Subcutaneous adipose tissue (tissue), 4 donors: Measurements from ENCODE around the gene ODR4. TPM values are rescaled to one million over a fixed set of nuclear protein-coding genes. Genes with fewer than 3 reads are reported as not detected.

Experiments
- total RNA-seq, 4 donors: library from RNA; depleted of rRNA; stranded (reverse); fragments of >200 nt; gene quantifications; one replicate each; pipeline ENCODE4 v1.1.0, GENCODE V29; 2016
- TF ChIP-seq, protein P1 (sequence below): fragments of 450-650 bp; IDR thresholded peaks from one replicate; pipeline ENCODE4 v1.5.1; 2016; ENCODE audit warnings: low read depth, mild to moderate bottlenecking, control low read depth, antibody characterized with exemption, moderate library complexity

ODR4 gene
- total RNA-seq, 4 donors from 2014 or later: 22.0 to 31.1 (median 23.7) TPM

DNA sequence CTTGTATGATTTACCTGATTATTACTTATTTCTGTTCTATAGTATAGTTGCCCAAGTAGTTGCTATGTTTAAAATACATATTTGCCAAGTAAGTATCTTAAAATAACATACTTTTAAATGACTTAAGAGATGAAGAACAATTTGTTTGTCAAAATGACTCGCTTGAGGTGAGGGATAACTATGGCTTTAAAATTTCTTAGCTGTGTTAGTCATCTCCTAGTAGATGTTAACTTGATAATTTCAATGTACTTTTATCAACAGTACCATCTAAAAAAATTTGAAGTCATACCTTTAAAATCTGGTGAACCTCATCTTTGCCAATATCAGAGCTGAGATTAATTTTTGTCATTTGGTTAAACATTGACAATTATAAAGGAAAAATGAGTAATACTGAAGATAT lies 37.7 kb downstream of the ODR4 start:
- TF ChIP-seq, protein P1, sequence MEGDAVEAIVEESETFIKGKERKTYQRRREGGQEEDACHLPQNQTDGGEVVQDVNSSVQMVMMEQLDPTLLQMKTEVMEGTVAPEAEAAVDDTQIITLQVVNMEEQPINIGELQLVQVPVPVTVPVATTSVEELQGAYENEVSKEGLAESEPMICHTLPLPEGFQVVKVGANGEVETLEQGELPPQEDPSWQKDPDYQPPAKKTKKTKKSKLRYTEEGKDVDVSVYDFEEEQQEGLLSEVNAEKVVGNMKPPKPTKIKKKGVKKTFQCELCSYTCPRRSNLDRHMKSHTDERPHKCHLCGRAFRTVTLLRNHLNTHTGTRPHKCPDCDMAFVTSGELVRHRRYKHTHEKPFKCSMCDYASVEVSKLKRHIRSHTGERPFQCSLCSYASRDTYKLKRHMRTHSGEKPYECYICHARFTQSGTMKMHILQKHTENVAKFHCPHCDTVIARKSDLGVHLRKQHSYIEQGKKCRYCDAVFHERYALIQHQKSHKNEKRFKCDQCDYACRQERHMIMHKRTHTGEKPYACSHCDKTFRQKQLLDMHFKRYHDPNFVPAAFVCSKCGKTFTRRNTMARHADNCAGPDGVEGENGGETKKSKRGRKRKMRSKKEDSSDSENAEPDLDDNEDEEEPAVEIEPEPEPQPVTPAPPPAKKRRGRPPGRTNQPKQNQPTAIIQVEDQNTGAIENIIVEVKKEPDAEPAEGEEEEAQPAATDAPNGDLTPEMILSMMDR: no peak

DNA sequence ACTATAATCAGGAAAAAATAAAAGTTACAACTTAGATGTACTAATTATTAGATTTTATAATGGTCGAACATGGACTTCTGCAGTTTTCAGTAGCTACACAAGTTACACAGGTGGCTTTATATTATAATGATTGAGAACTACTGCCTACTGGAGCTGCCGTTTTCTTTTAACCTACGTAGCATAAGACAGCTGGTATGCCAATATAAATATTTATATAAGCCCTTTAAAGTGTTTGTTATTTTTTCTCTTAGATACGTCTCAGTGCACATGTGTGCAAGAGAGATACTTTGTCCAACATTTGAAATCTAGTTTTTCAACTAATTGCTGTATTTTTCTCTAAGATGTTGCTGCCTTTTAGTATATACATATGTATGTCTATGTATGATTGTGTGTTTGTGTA lies 42.9 kb downstream of the ODR4 start:
- TF ChIP-seq, protein P1: no peak

DNA sequence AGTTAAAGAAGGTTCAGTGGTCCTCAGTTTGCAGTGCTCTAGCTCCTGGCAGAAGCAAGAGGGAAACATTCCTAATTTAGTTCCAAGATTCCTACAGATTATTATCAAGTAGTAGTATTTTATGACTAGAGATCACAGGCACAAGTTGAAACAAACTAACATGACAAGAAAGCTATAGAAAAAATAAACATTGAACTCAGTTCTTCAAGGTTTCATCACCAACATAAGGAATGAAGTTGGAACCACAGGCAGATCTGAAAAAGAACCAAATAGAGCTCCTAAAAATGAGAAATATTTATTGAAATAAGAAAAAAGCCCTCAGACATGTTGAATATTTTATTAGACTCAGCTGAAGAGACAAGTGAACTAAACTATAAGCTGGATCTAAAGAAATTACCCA lies 44.7 kb downstream of the ODR4 start:
- TF ChIP-seq, protein P1: no peak

DNA sequence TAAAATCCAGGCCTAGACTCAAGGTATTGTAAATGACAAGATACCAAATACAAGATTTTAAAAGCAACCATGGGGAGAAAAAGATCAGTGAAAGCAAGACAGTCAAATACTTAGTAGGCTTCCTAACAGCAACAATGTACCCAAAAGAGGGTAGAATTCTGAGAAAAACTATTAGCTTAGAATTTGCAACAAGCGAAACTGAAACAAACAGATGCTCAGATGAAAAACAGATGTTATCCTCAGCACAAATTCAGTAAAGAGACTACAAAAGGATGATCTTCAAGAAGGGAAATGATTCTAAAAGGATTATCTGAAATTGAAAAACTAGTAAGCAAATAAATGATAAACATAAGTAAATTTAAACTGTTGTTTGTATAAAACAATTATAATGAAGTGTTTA lies 45.3 kb downstream of the ODR4 start:
- TF ChIP-seq, protein P1: no peak

DNA sequence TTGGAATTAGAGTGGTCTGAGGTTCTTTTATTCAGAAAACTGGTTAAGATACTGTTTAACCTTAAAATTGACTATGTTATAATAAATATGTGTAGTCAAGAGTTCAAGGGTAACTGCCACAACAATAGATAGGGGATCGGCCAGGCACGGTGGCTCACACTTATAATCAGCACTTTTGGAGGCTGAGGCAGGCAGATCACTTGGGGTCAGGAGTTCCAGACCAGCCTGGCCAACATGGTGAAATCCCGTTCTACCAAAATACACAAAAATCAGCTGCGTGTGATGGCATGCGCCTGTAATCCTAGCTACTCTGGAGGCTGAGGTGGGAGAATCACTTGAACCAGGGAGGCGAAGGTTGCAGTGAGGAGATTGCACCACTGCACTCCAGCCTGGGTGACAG lies 45.8 kb downstream of the ODR4 start:
- TF ChIP-seq, protein P1: no peak

DNA sequence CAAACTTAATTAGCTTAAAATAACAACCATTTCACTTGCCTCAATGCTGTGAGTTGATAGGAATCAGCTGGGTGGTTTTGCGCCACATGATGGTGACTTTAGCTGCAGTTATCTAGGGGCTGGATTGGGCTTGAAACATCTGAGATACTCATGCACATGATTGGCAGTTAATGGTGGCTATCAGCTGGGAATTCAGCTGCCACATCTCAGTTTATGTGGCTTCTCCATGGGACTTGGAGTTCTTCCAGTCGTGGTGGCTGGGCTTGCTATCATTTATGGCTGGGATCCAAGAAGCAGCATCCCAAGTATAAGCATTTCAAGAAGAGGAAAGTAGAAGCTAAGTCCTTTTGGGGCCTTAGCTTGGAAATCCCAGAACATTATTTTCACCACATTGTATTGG lies 48.9 kb downstream of the ODR4 start:
- TF ChIP-seq, protein P1: no peak

DNA sequence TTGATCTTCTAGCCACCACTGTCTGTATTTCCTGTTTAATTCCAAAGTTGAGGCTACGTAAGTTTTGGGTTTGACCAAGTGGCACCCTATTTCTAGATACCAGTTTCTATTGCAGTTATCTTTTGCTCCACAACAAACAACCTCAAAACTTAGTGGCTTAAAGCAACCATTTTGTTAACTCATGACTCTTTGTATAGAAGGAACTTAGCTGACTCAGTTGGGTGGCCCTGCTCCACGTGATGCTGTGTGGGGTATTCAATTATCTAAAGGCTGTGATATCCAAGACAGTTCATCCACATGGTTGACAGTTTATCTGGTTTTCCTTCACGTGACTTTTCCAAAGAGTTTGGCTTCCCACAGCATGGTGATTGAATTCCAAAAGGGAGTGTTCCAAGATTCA lies 50.5 kb downstream of the ODR4 start:
- TF ChIP-seq, protein P1: no peak
